Measurements from ENCODE around the gene PSTPIP1. TPM values are rescaled to one million over a fixed set of nuclear protein-coding genes. Genes with fewer than 3 reads are reported as not detected.
A peak's percentile ranks its signal among the peaks of the same experiment; 100 is the strongest.

Gene PSTPIP1
- polyA plus RNA-seq, 6 donors from 2014 or later: 15.6 to 34.1 (median 24.1) TPM

GRCh38 chr15:77012117-77012712 is 17.3 kb downstream of the PSTPIP1 start:
- no peaks in the 10 kb centered on the region for H3K36me3 Mint-ChIP-seq
- peak overlapping the region in 2 of 6 donors; percentile 12 to 89 for H3K27ac Mint-ChIP-seq
- no peak for DNase-seq
- H3K4me1 Mint-ChIP-seq: peaks cover 68 to 72% (median 70%) of the 10 kb centered on the region in 3 donors
- ATAC-seq (ENCODE audit: low read depth in 2 of 2): no peak
- H3K9me3 Mint-ChIP-seq: no peaks in the 10 kb centered on the region
- no peaks in the 10 kb centered on the region for H3K27me3 Mint-ChIP-seq
- H3K4me3 Mint-ChIP-seq: peak overlapping the region in 2 of 8 donors; percentile 47 to 68

DNA sequence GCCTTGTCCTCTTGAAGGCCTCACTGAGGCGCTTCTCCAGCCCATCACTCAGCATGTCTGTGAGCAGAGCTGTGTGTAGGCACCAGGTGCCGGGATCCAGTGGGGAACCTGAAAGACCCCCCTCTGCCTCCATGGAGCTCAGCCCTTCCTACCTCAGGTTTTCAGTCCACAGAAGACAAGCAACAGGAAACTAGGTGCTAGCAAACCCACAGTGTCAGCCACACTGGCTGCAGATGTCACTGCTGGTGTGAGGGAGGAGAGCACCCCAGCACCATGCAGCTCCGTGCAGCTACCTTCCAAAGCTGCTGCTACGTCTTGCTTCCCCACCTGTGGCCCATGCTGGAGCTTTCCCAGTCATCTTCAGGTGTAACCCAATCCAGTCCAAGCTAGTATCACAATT is 17.9 kb downstream of the PSTPIP1 start:
- no peak for DNase-seq
- peak overlapping the region in 4 of 6 donors; percentile 42 to 89 (median 77) for H3K27ac Mint-ChIP-seq
- no peaks in the 10 kb centered on the region for H3K27me3 Mint-ChIP-seq
- H3K9me3 Mint-ChIP-seq: no peaks in the 10 kb centered on the region
- H3K36me3 Mint-ChIP-seq: no peaks in the 10 kb centered on the region
- ATAC-seq (ENCODE audit: low read depth in 2 of 2): no peak
- H3K4me1 Mint-ChIP-seq: peaks cover 69 to 78% (median 70%) of the 10 kb centered on the region in 3 donors
- H3K4me3 Mint-ChIP-seq: peak overlapping the region in 5 of 8 donors; percentile 28 to 68 (median 47)

GRCh38 chr15:77013776-77014131 is 18.8 kb downstream of the PSTPIP1 start:
- H3K9me3 Mint-ChIP-seq: no peaks in the 10 kb centered on the region
- peaks cover 71 to 86% (median 74%) of the 10 kb centered on the region in 3 donors for H3K4me1 Mint-ChIP-seq
- peak overlapping the region in 6 of 8 donors; percentile 65 to 83 (median 72) for H3K4me3 Mint-ChIP-seq
- DNase-seq: no peak
- ATAC-seq (ENCODE audit: low read depth in 2 of 2): no peak
- H3K36me3 Mint-ChIP-seq: no peaks in the 10 kb centered on the region
- peak overlapping the region in 5 of 6 donors; percentile 39 to 89 (median 64) for H3K27ac Mint-ChIP-seq
- H3K27me3 Mint-ChIP-seq: no peaks in the 10 kb centered on the region

- H3K27ac Mint-ChIP-seq: peak overlapping the region in 3 of 6 donors; percentile 39 to 89 (median 85)
- H3K4me1 Mint-ChIP-seq: peaks cover 69 to 87% (median 72%) of the 10 kb centered on the region in 3 donors
- H3K4me3 Mint-ChIP-seq: peak overlapping the region in 7 of 8 donors; percentile 42 to 86 (median 77)
- DNase-seq: peak; percentile 57
- H3K9me3 Mint-ChIP-seq: no peaks in the 10 kb centered on the region
- H3K27me3 Mint-ChIP-seq: no peaks in the 10 kb centered on the region
- H3K36me3 Mint-ChIP-seq: no peaks in the 10 kb centered on the region
- peak; percentile 91 to 94 for ATAC-seq (ENCODE audit: low read depth in 2 of 2)
Measured at GRCh38 chr15:77014132-77015081, 19.5 kb downstream of the PSTPIP1 start.

- H3K27me3 Mint-ChIP-seq: no peaks in the 10 kb centered on the region
- H3K4me3 Mint-ChIP-seq: peak overlapping the region in 6 of 8 donors; percentile 52 to 86 (median 70)
- peak overlapping the region in 3 of 6 donors; percentile 44 to 90 (median 89) for H3K27ac Mint-ChIP-seq
- H3K9me3 Mint-ChIP-seq: no peaks in the 10 kb centered on the region
- peaks cover 66 to 81% (median 69%) of the 10 kb centered on the region in 3 donors for H3K4me1 Mint-ChIP-seq
- ATAC-seq (ENCODE audit: low read depth in 2 of 2): no peak
- no peaks in the 10 kb centered on the region for H3K36me3 Mint-ChIP-seq
- DNase-seq: no peak
Measured at GRCh38 chr15:77015646-77016320, 20.9 kb downstream of the PSTPIP1 start.

GRCh38 chr15:77016321-77016695 is 21.4 kb downstream of the PSTPIP1 start:
- no peaks in the 10 kb centered on the region for H3K27me3 Mint-ChIP-seq
- DNase-seq (no peak), ATAC-seq (ENCODE audit: low read depth in 2 of 2) (no peak)
- H3K4me3 Mint-ChIP-seq: peak overlapping the region in 1 of 8 donors; percentile 3
- H3K36me3 Mint-ChIP-seq: no peaks in the 10 kb centered on the region
- H3K9me3 Mint-ChIP-seq: no peaks in the 10 kb centered on the region
- peaks cover 60 to 80% (median 64%) of the 10 kb centered on the region in 3 donors for H3K4me1 Mint-ChIP-seq
- peak overlapping the region in 1 of 6 donors; percentile 44 for H3K27ac Mint-ChIP-seq

GRCh38 chr15:77017091-77017660 is 22.2 kb downstream of the PSTPIP1 start:
- H3K4me1 Mint-ChIP-seq: peaks cover 52 to 81% (median 55%) of the 10 kb centered on the region in 3 donors
- no peak for ATAC-seq (ENCODE audit: low read depth in 2 of 2)
- H3K36me3 Mint-ChIP-seq: no peaks in the 10 kb centered on the region
- no peaks in the 10 kb centered on the region for H3K27me3 Mint-ChIP-seq
- DNase-seq: no peak
- no peaks in the 10 kb centered on the region for H3K9me3 Mint-ChIP-seq
- H3K27ac Mint-ChIP-seq: no peak overlapping the region
- H3K4me3 Mint-ChIP-seq: no peak overlapping the region

DNA sequence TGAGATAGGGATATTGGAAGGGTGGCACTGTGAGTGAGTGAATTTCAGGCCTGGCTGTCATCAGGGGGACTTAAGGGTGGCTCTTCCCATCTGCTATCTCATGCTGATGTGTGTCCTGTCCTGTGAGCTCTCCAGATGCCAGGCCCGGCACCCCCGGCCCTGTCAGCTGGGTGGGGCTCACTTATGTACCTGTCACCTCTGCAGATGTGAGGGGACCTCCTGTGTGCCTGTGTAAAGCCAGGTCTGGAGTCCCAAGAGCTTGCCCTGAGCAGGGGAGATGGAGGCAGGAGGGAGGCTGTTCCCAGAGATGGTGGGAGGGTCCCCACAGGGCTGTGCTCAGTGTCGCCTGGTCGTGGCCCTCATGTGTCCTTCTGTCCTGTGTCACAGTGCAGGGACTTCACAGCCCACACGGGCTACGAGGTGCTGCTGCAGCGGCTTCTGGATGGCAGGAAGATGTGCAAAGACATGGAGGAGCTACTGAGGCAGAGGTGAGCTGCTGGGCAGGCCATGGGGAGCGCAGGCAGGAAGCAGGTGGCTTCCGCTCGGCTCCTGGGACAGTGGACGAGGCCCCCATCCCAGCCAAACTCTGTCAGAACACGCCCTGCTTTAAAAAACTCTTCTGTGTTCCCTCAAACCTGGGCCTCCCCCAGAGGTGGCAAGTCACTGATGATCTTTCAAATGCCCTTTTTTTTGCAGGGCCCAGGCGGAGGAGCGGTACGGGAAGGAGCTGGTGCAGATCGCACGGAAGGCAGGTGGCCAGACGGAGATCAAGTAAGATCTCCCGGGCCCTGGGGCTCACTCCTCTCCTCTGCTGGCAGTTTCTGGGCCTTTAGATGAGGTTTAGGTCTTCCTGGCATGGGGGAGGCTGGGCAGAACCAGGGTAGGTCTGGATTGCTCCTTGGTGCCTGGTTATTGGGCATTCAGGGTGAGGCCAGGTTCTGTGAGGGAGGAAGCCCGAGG is 23.1 kb downstream of the PSTPIP1 start:
- no peaks in the 10 kb centered on the region for H3K27me3 Mint-ChIP-seq
- peaks cover 46 to 77% (median 48%) of the 10 kb centered on the region in 3 donors for H3K4me1 Mint-ChIP-seq
- H3K27ac Mint-ChIP-seq: peak overlapping the region in 2 of 6 donors; percentile 13 to 52
- no peaks in the 10 kb centered on the region for H3K9me3 Mint-ChIP-seq
- DNase-seq (no peak), ATAC-seq (ENCODE audit: low read depth in 2 of 2) (no peak)
- peaks cover 0 to 3% of the 10 kb centered on the region in 2 donors for H3K36me3 Mint-ChIP-seq
- H3K4me3 Mint-ChIP-seq: no peak overlapping the region

GRCh38 chr15:77018796-77019505 is 24.0 kb downstream of the PSTPIP1 start:
- H3K4me3 Mint-ChIP-seq: peak overlapping the region in 1 of 8 donors; percentile 15
- H3K9me3 Mint-ChIP-seq: no peaks in the 10 kb centered on the region
- no peaks in the 10 kb centered on the region for H3K27me3 Mint-ChIP-seq
- H3K4me1 Mint-ChIP-seq: peaks cover 46 to 73% (median 47%) of the 10 kb centered on the region in 3 donors
- H3K36me3 Mint-ChIP-seq: peaks cover 0 to 9% of the 10 kb centered on the region in 2 donors
- ATAC-seq (ENCODE audit: low read depth in 2 of 2): no peak
- no peak for DNase-seq
- H3K27ac Mint-ChIP-seq: peak overlapping the region in 2 of 6 donors; percentile 43 to 52

GRCh38 chr15:77019521-77020331 is 24.8 kb downstream of the PSTPIP1 start:
- peak overlapping the region in 3 of 6 donors; percentile 43 to 75 (median 47) for H3K27ac Mint-ChIP-seq
- peaks cover 0 to 9% of the 10 kb centered on the region in 2 donors for H3K36me3 Mint-ChIP-seq
- peaks cover 41 to 68% (median 43%) of the 10 kb centered on the region in 3 donors for H3K4me1 Mint-ChIP-seq
- ATAC-seq (ENCODE audit: low read depth in 2 of 2) (no peak), DNase-seq (no peak)
- H3K9me3 Mint-ChIP-seq: no peaks in the 10 kb centered on the region
- H3K4me3 Mint-ChIP-seq: peak overlapping the region in 2 of 8 donors; percentile 3 to 15
- H3K27me3 Mint-ChIP-seq: no peaks in the 10 kb centered on the region
